Loucy (cell line): ENCODE results near the gene PPP1R12A.
A peak's percentile ranks its signal among the peaks of the same experiment; 100 is the strongest.
"Not testable (repeated sequence)": the region's sequence is repeated elsewhere in the genome, so short reads cannot be mapped to it uniquely, and the experiment has no call there.

Source experiments
- H2AFZ ChIP-seq: fragments of 200-600 bp; sonication (generic); 2 replicates; pipeline ENCODE4 v1.6.0; 2016; ENCODE audit warnings: antibody characterized with exemption, mild to moderate bottlenecking, low read length, moderate library complexity
- H3F3A ChIP-seq: fragments of 200-600 bp; 2 replicates; pipeline ENCODE4 v1.6.0; 2016; ENCODE audit warnings: antibody characterized with exemption, low read depth, mild to moderate bottlenecking
- H3K27me3 ChIP-seq: fragments of 200-600 bp; sonication (generic); 2 replicates; pipeline ENCODE4 v1.6.1; 2014; ENCODE audit warnings: low read length, mild to moderate bottlenecking; ENCODE audit not compliant: insufficient read depth, poor library complexity, severe bottlenecking
- H3K36me3 ChIP-seq: fragments of 200-600 bp; sonication (generic); 2 replicates; pipeline ENCODE4 v1.6.1; 2016; ENCODE audit warnings: low read length; ENCODE audit not compliant: insufficient read depth
- H3K4me1 ChIP-seq: fragments of 200-600 bp; sonication (generic); 2 replicates; pipeline ENCODE4 v1.5.1; 2014; ENCODE audit warnings: low read length, mild to moderate bottlenecking; ENCODE audit not compliant: insufficient read depth, poor library complexity, severe bottlenecking
- H3K4me2 ChIP-seq: fragments of 200-600 bp; sonication (generic); 2 replicates; pipeline ENCODE4 v1.6.0; 2014; ENCODE audit warnings: antibody characterized with exemption, low read length, low read depth, mild to moderate bottlenecking; ENCODE audit not compliant: poor library complexity, severe bottlenecking
- H3K4me3 ChIP-seq: fragments of 200-600 bp; sonication (generic); 2 replicates; pipeline ENCODE4 v1.5.1; 2014; ENCODE audit warnings: low read length, mild to moderate bottlenecking, mixed read lengths; ENCODE audit not compliant: poor library complexity, severe bottlenecking
- H3K79me2 ChIP-seq: fragments of 200-600 bp; sonication (generic); 2 replicates; pipeline ENCODE4 v1.6.1; 2014; ENCODE audit warnings: low read length; ENCODE audit not compliant: insufficient read depth
- H3K9ac ChIP-seq: fragments of 200-600 bp; sonication (generic); 2 replicates; pipeline ENCODE4 v1.6.0; 2014; ENCODE audit warnings: mild to moderate bottlenecking, low read depth, low read length, moderate library complexity; ENCODE audit not compliant: poor library complexity, severe bottlenecking
- H3K9me2 ChIP-seq: fragments of 200-600 bp; sonication (generic); replicated peaks from 2 replicates; pipeline ENCODE4 v1.6.1; 2016; ENCODE audit warnings: low read depth, low read length, mixed read lengths
- H3K9me3 ChIP-seq: fragments of 200-600 bp; sonication (generic); 2 replicates; pipeline ENCODE4 v1.6.1; 2014; ENCODE audit warnings: mild to moderate bottlenecking, antibody characterized with exemption, low read length, low read depth; ENCODE audit not compliant: insufficient read depth
- H4K20me1 ChIP-seq: fragments of 200-600 bp; sonication (generic); 2 replicates; pipeline ENCODE4 v1.6.0; 2014; ENCODE audit warnings: antibody characterized with exemption, low read length, mild to moderate bottlenecking; ENCODE audit not compliant: insufficient read depth, poor library complexity, severe bottlenecking
- CTCF ChIP-seq: fragments of 200-600 bp; sonication (generic); conservative IDR thresholded peaks from 2 replicates; pipeline ENCODE4 v1.5.1; 2014; ENCODE audit warnings: mild to moderate bottlenecking, antibody characterized with exemption, low read length
- EZH2phosphoT487 ChIP-seq: fragments of 200-600 bp; IDR thresholded peaks from 2 replicates; pipeline ENCODE4 v1.6.1; 2018; ENCODE audit warnings: antibody characterized with exemption, mild to moderate bottlenecking, moderate library complexity, borderline replicate concordance

PPP1R12A gene

GRCh38 chr12:79826267-79827128, 108.4 kb downstream of the PPP1R12A start:
- H3F3A ChIP-seq, result no peaks in the 10 kb centered on the region
- no peaks in the 10 kb centered on the region for H3K4me1 ChIP-seq
- H3K27me3 ChIP-seq, result no peaks in the 10 kb centered on the region
- TF ChIP-seq EZH2phosphoT487 (no peak), CTCF (no peak)
- H3K9ac ChIP-seq, result no peak overlapping the region
- H3K9me3 ChIP-seq, result no peaks in the 10 kb centered on the region
- H3K79me2 ChIP-seq, result peaks cover 3% of the 10 kb centered on the region; the same call in 1 of the 2 replicates
- H3K36me3 ChIP-seq, result peaks cover 56% of the 10 kb centered on the region
- no peak overlapping the region for H3K4me3 ChIP-seq
- no peaks in the 10 kb centered on the region for H3K9me2 ChIP-seq
- peaks cover 6% of the 10 kb centered on the region for H4K20me1 ChIP-seq
- no peak overlapping the region for H2AFZ ChIP-seq
- H3K4me2 ChIP-seq, result no peak overlapping the region

GRCh38 chr12:79822475-79822874, 112.4 kb downstream of the PPP1R12A start:
- no peaks in the 10 kb centered on the region for H3K9me3 ChIP-seq
- H3K4me2 ChIP-seq, result no peak overlapping the region
- H3K4me3 ChIP-seq, result no peak overlapping the region
- H3F3A ChIP-seq, result no peaks in the 10 kb centered on the region
- H3K79me2 ChIP-seq, result peaks cover 3% of the 10 kb centered on the region; the same call in 1 of the 2 replicates
- peaks cover 6% of the 10 kb centered on the region for H3K4me1 ChIP-seq
- H3K9me2 ChIP-seq, result no peaks in the 10 kb centered on the region
- no peak overlapping the region for H3K9ac ChIP-seq
- peaks cover 56% of the 10 kb centered on the region for H3K36me3 ChIP-seq
- peaks cover 3% of the 10 kb centered on the region for H4K20me1 ChIP-seq
- TF ChIP-seq EZH2phosphoT487 (no peak), CTCF (no peak)
- no peaks in the 10 kb centered on the region for H3K27me3 ChIP-seq
- no peak overlapping the region for H2AFZ ChIP-seq

- TF ChIP-seq CTCF, result no peak
- TF ChIP-seq EZH2phosphoT487, result no peak
- Histone ChIP-seq H3K9ac (no peak overlapping the region), H3K4me3 (no peak overlapping the region), H4K20me1 (no peaks in the 10 kb centered on the region), H2AFZ (no peak overlapping the region), H3K27me3 (no peaks in the 10 kb centered on the region), H3K79me2 (no peaks in the 10 kb centered on the region), H3K36me3 (peaks cover 72% of the 10 kb centered on the region), H3K4me1 (peaks cover 6% of the 10 kb centered on the region), H3F3A (no peaks in the 10 kb centered on the region), H3K9me2 (no peaks in the 10 kb centered on the region), H3K4me2 (peak overlapping the region; percentile 37), H3K9me3 (no peaks in the 10 kb centered on the region)
These were observed 116.0 kb downstream of the PPP1R12A start for GRCh38 chr12:79818856-79819255.

GRCh38 chr12:79784366-79785065, 150.4 kb downstream of the PPP1R12A start:
- not testable (repeated sequence) for H2AFZ ChIP-seq, H3K4me3 ChIP-seq, H3F3A ChIP-seq, H3K4me2 ChIP-seq, H3K27me3 ChIP-seq, H3K4me1 ChIP-seq, H3K9me3 ChIP-seq, H4K20me1 ChIP-seq, H3K79me2 ChIP-seq, H3K9ac ChIP-seq, H3K9me2 ChIP-seq
- peaks cover 76% of the 10 kb centered on the region for H3K36me3 ChIP-seq
